Testis (tissue), 3 donors: ENCODE measurements around the gene AMOTL2. TPM values are rescaled to one million over a fixed set of nuclear protein-coding genes. Genes with fewer than 3 reads are reported as not detected.

Experiments used
- DNase-seq: peaks from one replicate; pipeline ENCODE4 v3.0.0-alpha.2; 2019
- H3K27ac ChIP-seq, 2 donors: fragments of 200-600 bp; sonication (generic); one replicate each; pipeline ENCODE4 v1.5.1; 2019
- H3K27me3 ChIP-seq: fragments of 200-600 bp; sonication (generic); one replicate; pipeline ENCODE4 v1.5.1; 2019
- H3K36me3 ChIP-seq: fragments of 200-600 bp; sonication (generic); one replicate; pipeline ENCODE4 v1.5.1; 2017; ENCODE audit warnings: low read depth; ENCODE audit errors: missing control alignments
- H3K4me1 ChIP-seq: fragments of 200-600 bp; sonication (generic); one replicate; pipeline ENCODE4 v1.5.1; 2019
- H3K4me3 ChIP-seq, 2 donors: fragments of 200-600 bp; sonication (generic); one replicate each; pipeline ENCODE4 v1.5.1; 2017 to 2019
- H3K9me3 ChIP-seq: fragments of 200-600 bp; sonication (generic); one replicate; pipeline ENCODE4 v1.5.1; 2017
- POLR2A ChIP-seq: fragments of 450-650 bp; IDR thresholded peaks from one replicate; pipeline ENCODE4 v1.6.1; 2017; ENCODE audit warnings: antibody characterized with exemption, mild to moderate bottlenecking, moderate library complexity
- WGBS, 2 donors: methylation state at CpG; one replicate each; pipeline ENCODE4 v1.1.5; 2018; 5-methylcytosine and 5-hydroxymethylcytosine counted together
- intact Hi-C: fragments of 100-400 bp; cut with DNase I; formaldehyde crosslinking; loops from one replicate; pipeline ENCODE4 v1.15.1; 2023; ENCODE audit warnings: low total_unique reads
- polyA plus RNA-seq: library from polyadenylated mRNA; stranded (reverse); fragments of 350-450 nt; fragmentation: Illumina TruSeq; extraction: RNeasy Lipid Tissue Mini Kit (QIAGEN cat#74804); gene quantifications from one replicate; pipeline ENCODE4 v1.2.3, GENCODE V29; 2014; ENCODE audit warnings: low read depth, low replicate concordance; ENCODE audit not compliant: insufficient read depth
- total RNA-seq, 2 donors: library from RNA; depleted of rRNA; stranded (reverse); fragments of >200 nt; gene quantifications; one replicate each; pipeline ENCODE4 v1.2.3, GENCODE V29; 2016
- TF ChIP-seq, protein P1 (sequence below), 3 experiments: fragments of 450-650 bp in 2 of 3; fragments of 200-600 bp in 1 of 3; sonication (generic) in 1 of 3; IDR thresholded peaks; one replicate each; pipeline ENCODE4 v1.5.1; 2016 to 2019; ENCODE audit warnings: antibody characterized with exemption in 3 of 3, mild to moderate bottlenecking in 2 of 3, moderate library complexity in 1 of 3

AMOTL2 gene
- total and polyA plus RNA-seq, 3 donors from 2014 or later = 19.6 to 61.0 (median 35.8) TPM

DNA sequence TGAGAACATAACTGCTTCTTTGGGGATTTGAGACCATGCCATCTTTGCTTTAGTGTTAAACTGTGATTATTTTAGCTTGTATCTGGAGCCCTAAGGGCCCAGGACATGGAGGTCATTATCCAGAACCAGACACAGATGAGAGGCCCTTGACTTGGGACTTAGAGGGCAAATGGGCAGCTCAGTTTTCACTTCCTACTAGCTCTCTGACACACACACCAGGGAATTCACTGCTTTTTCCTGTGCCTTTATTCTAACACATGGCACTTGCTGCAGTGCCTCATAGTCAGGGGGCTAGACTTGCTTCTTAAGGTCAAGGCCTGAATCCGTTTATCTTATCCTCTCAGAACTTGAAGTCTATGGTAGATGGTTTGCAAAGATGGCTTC is 33.3 kb downstream of the AMOTL2 start:
- no peak overlapping the region for H3K27ac ChIP-seq
- no peak for TF ChIP-seq POLR2A
- TF ChIP-seq, protein P1, sequence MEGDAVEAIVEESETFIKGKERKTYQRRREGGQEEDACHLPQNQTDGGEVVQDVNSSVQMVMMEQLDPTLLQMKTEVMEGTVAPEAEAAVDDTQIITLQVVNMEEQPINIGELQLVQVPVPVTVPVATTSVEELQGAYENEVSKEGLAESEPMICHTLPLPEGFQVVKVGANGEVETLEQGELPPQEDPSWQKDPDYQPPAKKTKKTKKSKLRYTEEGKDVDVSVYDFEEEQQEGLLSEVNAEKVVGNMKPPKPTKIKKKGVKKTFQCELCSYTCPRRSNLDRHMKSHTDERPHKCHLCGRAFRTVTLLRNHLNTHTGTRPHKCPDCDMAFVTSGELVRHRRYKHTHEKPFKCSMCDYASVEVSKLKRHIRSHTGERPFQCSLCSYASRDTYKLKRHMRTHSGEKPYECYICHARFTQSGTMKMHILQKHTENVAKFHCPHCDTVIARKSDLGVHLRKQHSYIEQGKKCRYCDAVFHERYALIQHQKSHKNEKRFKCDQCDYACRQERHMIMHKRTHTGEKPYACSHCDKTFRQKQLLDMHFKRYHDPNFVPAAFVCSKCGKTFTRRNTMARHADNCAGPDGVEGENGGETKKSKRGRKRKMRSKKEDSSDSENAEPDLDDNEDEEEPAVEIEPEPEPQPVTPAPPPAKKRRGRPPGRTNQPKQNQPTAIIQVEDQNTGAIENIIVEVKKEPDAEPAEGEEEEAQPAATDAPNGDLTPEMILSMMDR (IDR thresholded peaks at IDR 0.05) = no peak
- H3K4me1 ChIP-seq = no peaks in the 10 kb centered on the region
- intact Hi-C loops = no loop called here
- no peak for DNase-seq
- 60 to 81% methylated on average over 1 of the region's 1 CpG for WGBS, 2 donors
- no peaks in the 10 kb centered on the region for H3K36me3 ChIP-seq
- no peaks in the 10 kb centered on the region for H3K9me3 ChIP-seq
- no peak overlapping the region for H3K4me3 ChIP-seq
- no peaks in the 10 kb centered on the region for H3K27me3 ChIP-seq

DNA sequence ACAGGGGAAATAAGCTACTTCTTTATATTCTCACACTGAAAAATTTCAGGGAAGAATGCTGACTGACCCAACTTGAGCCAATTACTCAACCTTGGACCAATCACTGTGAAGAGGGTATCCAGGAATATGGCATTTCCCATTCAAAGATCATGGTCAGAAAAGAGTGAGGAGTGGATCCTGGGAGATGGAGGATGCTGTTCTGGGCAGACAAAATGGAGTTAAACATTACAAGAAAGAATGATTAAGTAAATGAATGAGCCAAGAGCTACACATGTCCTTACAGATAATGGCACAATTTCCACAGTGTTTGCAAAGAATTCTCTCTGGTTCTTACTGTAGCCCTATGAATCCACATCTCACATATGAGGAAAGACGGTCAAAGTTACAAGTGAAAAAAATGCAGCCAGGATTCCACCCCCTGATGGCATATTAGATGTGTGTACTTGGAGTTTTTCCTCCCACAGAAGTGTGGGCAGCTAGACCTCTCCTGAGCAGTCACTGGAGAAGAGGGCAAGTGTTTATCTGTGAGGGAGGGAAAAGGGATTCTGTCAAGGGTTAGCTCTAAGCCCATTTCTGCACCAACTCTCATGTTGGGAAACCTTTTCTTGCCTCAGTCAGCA is 33.8 kb downstream of the AMOTL2 start:
- Histone ChIP-seq H3K9me3 (no peaks in the 10 kb centered on the region), H3K27me3 (no peaks in the 10 kb centered on the region), H3K4me3 (no peak overlapping the region), H3K4me1 (no peaks in the 10 kb centered on the region), H3K36me3 (no peaks in the 10 kb centered on the region), H3K27ac (no peak overlapping the region)
- no peak for DNase-seq
- intact Hi-C loops = no loop called here
- TF ChIP-seq, protein P1 (IDR thresholded peaks at IDR 0.05) = no peak
- TF ChIP-seq POLR2A = no peak
- WGBS, 2 donors = 59 to 62% methylated on average over 1 of the region's 1 CpG

DNA sequence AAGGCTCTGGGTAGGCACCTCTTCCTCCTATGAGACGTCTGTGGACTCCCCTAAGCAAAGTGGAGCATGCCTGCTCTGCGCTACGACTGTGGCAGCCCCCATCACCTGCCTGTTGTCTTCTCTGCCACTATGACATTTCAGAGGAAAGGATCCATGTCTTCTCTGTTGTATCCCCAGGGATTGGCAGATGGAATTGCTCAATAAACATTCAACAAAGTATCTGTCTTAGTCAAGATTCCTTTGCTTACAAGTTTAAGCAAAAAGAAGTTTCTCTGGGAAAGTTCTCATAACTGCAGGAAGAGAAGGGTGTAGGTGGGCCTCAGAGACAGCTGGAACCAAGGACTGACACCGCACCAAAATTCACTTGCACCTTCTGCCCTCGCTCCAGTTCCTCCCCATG is 34.3 kb downstream of the AMOTL2 start:
- H3K27ac ChIP-seq = no peak overlapping the region
- intact Hi-C loops = no loop called here
- no peaks in the 10 kb centered on the region for H3K9me3 ChIP-seq
- TF ChIP-seq POLR2A = no peak
- TF ChIP-seq, protein P1 (IDR thresholded peaks at IDR 0.05) = no peak
- WGBS, 2 donors = 93 to 94% methylated on average over 4 to 5 of the region's 5 CpGs
- H3K4me1 ChIP-seq = no peaks in the 10 kb centered on the region
- H3K27me3 ChIP-seq = no peaks in the 10 kb centered on the region
- DNase-seq = no peak
- H3K4me3 ChIP-seq = no peak overlapping the region
- no peaks in the 10 kb centered on the region for H3K36me3 ChIP-seq

DNA sequence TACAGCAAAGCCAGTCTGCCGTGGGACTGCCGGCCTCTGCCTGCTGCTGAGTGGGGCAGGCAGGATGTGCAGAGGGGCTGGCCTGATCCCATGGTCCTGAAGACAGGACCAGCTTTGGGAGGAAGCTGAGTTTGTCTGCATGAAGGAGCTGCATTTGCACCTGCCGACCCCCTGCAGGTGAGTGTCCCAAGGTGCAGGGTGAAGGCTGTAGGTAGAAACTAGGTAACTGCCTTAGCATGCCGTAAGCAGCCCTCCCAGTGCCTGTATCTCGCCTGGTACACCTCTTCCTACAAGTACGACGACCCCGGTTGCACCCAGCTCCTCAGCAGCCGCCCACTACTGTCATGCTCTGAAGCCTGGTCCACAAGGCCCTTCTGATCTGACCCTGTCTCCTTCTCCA is 34.9 kb downstream of the AMOTL2 start:
- intact Hi-C loops = no loop called here
- WGBS, 2 donors = 87 to 91% methylated on average over 7 to 9 of the region's 9 CpGs
- no peak for DNase-seq
- Histone ChIP-seq H3K27me3 (no peaks in the 10 kb centered on the region), H3K9me3 (no peaks in the 10 kb centered on the region), H3K4me1 (peaks cover 3% of the 10 kb centered on the region), H3K4me3 (no peak overlapping the region), H3K27ac (no peak overlapping the region), H3K36me3 (no peaks in the 10 kb centered on the region)
- TF ChIP-seq, protein P1 (IDR thresholded peaks at IDR 0.05) = no peak
- no peak for TF ChIP-seq POLR2A
